Activated CD8-positive, alpha-beta memory T cell treated with anti-CD3 and anti-CD28 coated beads, Interleukin-2, amount 50 U/mL, for 4 hours (primary cell): ENCODE data around the gene LY86.

Source experiments
- DNase-seq: peaks from one replicate; pipeline ENCODE4 v3.0.0-alpha.2; 2020

Gene LY86

GRCh38 chr6:6624269-6624990 is 35.9 kb downstream of the LY86 start:
- no peak for DNase-seq

DNA sequence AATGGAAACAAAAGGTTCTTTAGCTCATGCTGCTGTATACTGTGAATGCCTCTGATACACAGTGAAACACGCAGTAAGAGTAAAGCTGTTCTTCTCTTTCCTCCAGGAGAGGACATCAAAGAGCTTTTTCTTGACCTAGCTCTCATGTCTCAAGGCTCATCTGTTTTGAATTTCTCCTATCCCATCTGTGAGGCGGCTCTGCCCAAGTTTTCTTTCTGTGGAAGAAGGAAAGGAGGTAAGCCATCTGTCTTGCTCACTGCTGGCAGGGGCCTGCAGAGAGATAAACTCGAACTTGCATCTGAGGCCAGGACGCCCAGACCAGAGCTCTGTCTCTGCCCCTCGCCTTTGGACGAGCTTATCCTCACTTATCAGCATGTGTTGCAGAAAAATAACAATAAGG is 37.7 kb downstream of the LY86 start:
- no peak for DNase-seq

- DNase-seq: no peak
Measured at GRCh38 chr6:6629402-6629801, 40.9 kb downstream of the LY86 start.

GRCh38 chr6:6631053-6631452 is 42.5 kb downstream of the LY86 start:
- DNase-seq: no peak

- no peak for DNase-seq
Measured at GRCh38 chr6:6631534-6632276, 43.2 kb downstream of the LY86 start.

DNA sequence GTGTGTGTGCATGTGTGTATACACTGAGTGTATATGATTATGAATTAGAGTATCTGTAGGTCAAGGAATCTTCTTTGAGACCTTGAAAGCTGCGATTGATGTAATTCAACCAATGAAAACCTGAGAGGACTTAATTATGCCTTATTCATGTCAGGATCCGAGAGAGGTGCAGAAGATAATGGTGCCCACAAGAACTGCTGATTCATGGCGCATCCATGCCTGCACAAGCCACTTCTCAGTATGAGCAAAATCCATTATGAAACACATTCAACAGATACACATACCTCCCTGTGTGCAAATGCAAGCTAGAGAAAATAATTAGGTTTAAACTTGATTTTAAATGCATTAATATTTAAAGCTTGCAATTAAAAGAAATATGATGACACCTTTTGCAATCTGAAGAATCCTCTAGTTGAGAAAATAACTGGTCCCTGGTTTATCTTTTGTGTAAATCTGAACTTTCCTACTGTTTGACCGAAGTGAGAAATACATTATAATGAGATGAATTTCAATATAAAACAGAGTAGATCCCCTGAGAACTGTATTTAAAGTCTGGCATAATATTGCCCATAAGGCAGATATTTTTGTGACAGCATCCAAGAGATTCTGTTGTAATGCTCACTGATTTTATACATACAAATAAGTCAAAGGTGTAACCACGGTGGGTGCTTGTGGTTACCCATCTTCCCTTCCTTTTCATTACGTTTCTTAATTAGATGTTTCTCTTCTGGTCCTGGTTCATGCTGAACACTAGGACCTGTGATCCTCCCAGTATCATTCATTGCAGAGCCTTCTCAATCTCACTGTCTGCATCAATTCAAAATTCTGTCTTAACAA is 45.6 kb downstream of the LY86 start:
- no peak for DNase-seq

GRCh38 chr6:6634735-6635075 is 46.2 kb downstream of the LY86 start:
- DNase-seq: no peak

GRCh38 chr6:6635291-6635690 is 46.8 kb downstream of the LY86 start:
- DNase-seq: no peak

DNA sequence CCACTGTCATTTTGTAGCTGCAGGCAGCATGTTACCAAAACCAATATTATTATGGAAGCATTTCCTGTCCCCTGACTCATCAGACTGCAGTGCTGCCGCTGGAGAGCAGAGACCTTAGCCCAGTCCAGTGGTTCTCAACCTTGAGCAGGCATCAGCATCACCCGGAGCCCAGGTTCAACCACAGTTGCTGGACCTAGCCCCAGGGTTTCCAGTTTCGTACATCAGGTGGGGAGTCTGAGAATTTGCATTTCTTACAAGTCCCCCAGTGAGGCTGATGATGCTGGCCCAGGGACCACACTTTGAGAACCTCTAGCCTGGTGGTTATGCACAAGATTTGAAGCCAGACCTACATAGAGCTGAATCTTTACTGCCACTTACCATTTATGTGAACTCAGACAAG is 47.3 kb downstream of the LY86 start:
- no peak for DNase-seq

GRCh38 chr6:6639572-6639971 is 51.1 kb downstream of the LY86 start:
- DNase-seq: no peak

DNA sequence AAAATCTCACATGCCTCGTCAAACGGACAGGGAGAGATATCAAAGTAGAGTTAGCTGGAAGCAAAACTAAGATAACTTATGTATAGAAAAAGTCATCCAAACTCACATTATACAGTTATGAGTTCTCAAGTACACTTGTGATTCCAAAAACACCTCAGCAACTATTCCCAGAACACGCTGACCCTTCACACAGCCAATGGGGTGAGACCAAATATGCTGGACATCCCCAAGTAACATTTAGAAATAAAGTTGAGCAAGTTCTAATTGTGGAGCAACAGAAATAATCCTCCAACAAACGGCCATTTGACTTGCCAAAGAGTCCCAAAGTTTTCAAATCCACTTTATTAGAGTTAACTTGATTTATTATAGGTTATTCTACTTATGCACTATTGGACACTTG is 52.4 kb downstream of the LY86 start:
- no peak for DNase-seq

- DNase-seq: no peak
Measured at GRCh38 chr6:6643398-6643797, 54.9 kb downstream of the LY86 start.

DNA sequence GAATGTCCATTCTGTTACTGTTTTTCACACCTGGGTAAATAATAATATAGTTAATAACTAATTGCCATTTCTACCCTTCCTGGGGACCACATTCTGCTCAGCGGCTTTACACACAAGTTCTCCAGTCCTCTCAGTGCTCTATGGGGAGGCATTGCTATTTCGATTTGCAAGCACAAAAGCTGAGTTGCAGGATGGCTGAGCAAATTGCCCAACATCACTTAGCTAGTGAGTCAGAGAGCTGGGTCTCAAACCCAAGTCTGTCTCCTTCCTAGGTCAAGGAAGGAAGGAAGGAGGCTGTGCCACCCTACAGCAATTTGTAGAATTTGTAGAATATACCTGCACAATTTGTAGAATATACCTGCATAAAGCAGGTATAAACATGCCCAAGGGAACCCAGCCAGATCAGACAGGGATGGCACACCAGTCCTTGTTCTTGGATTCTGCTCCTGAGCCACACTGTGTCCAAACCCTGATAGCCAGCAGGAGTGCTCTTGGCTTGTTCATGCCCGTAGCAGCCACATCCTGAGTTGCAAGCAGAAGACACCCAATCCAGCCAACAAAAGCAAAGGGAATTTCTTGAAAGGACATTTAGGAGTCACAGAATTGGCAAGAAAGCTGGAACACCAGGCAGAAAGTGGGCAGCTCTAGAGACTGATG is 56.9 kb downstream of the LY86 start:
- no peak for DNase-seq

DNA sequence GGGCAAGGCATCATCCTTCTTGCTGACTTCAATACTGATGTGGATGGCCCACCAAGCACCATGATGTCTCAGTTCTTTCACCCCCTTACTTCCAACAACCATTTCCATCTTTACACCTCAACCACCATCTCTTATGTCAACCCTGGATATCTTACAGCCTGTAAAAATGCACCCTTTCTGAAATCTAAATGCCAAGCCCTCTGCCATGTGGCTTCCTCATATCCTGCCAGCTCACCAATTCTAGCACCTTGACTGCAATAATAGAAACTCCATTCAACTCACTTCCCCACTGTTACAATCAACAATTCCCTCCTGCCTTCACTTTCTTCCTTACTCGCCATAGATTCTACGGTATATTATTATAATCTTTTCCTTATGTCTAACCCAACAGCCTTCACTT is 57.9 kb downstream of the LY86 start:
- no peak for DNase-seq

DNA sequence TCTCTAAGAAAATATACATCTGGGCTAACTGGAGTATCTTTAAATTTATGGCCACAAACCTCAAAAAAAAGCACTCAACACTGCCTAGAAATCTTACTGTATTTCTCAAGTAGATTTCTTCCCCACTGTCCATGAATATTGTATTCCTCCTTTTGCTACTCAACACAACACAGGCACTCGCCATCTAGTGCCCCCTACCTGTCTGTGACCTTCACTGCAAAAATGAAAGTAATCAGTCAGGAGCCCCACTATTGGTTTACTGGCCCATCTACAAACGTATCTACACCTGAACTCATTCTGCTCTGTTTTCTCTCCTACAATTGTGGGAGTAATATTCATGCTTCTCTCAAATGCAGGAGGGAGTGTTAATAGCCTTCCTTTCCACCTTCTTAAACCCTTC is 58.3 kb downstream of the LY86 start:
- no peak for DNase-seq

- DNase-seq: no peak
Measured at GRCh38 chr6:6648692-6649343, 60.3 kb downstream of the LY86 start.

GRCh38 chr6:6649824-6650349 is 61.4 kb downstream of the LY86 start:
- DNase-seq: no peak

DNA sequence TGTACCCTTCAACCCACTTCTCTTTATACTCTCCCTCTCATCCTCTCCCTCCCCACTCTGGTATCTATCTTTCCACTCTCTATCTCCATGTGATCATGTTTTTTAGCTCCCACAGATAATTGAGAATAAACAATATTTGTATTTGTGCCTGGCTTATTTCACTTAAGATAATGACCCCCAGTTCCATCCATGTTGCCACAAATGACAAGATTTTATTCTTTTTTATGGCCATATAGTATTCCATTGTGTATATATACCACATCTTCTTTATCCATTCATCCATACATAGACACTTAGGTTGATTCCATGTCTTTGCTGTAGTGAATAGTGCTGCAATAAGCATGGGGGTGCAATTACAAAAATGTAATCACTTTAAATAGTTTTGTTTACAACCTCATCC is 62.3 kb downstream of the LY86 start:
- DNase-seq: no peak

DNA sequence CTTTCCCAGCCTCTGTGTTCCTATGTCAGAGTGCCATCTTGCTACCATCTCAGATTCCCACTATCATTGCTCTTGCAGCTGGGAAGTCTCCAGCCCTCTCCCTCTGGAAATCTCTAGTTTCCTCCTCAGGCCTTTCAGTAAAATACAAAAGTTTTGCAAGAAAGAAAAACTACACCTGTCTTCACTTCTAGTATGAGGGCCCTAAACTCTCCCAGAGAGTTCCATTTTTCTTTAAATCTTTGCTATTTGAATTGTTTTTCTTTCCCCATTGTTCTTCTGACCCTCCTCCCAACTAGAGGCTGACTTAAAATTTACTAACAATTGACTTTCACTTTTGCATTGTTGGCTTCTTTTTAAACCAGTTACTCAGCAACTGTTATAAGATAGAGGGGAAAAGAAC is 62.8 kb downstream of the LY86 start:
- no peak for DNase-seq

- no peak for DNase-seq
Measured at GRCh38 chr6:6652932-6653331, 64.4 kb downstream of the LY86 start.

- DNase-seq: peak; percentile 27
Measured at GRCh38 chr6:6654599-6655575, 66.4 kb downstream of the LY86 start.
